SK-N-SH (cell line): ENCODE measurements around the gene TNRC6A. TPM values are rescaled to one million over a fixed set of nuclear protein-coding genes. Genes with fewer than 3 reads are reported as not detected.

Source experiments
- CTCF ChIA-PET: fragments of 300-600, 350-600 bp; formaldehyde crosslinking; extraction: SDS; loops from one replicate; lab custom pipeline; 2021; lab: Yijun Ruan, JAX
- POLR2A ChIA-PET: fragments of 350-600 bp; sonication (Branson Sonifier 250); formaldehyde crosslinking; extraction: SDS; loops from one replicate; lab custom pipeline; 2020; ENCODE audit warnings: antibody characterized with exemption, inconsistent platforms; lab: Yijun Ruan, JAX
- DNase-seq: peaks from one replicate; pipeline ENCODE4 v3.0.0; 2012
- H2AFZ ChIP-seq: fragments of 200-600 bp; sonication (generic); 2 replicates; pipeline ENCODE4 v1.8.1; 2016; ENCODE audit warnings: antibody characterized with exemption, mild to moderate bottlenecking, low read depth
- H3F3A ChIP-seq: fragments of 200-600 bp; sonication (generic); replicated peaks from 2 replicates; pipeline ENCODE3; 2016; ENCODE audit warnings: antibody characterized with exemption, mild to moderate bottlenecking; ENCODE audit not compliant: insufficient read depth
- H3K27ac ChIP-seq, 2 experiments: fragments of 200-500 bp in 1 of 2; fragments of 200-600 bp in 1 of 2; sonication (Bioruptor generic) in 1 of 2; sonication (generic), shearing (Covaris generic) in 1 of 2; 2 replicates each; pipeline versions ENCODE4 v1.5.1 to v1.6.1; 2014 to 2016; ENCODE audit warnings: low read depth in 2 of 2, inconsistent platforms in 1 of 2, low read length in 1 of 2, mild to moderate bottlenecking in 1 of 2, mixed read lengths in 1 of 2
- H3K27me3 ChIP-seq: fragments of 200-600 bp; sonication (generic), shearing (Covaris generic); 2 replicates; pipeline ENCODE4 v1.6.1; 2016; ENCODE audit warnings: mixed run types; ENCODE audit not compliant: insufficient read depth
- H3K36me3 ChIP-seq, 2 experiments: fragments of 200-500 bp in 1 of 2; fragments of 200-600 bp in 1 of 2; sonication (Bioruptor generic) in 1 of 2; sonication (generic) in 1 of 2; replicated peaks in 1 of 2; 2 replicates each; pipeline versions ENCODE3 to v1.5.1; 2014 to 2016; ENCODE audit warnings: low read length in 1 of 2, mild to moderate bottlenecking in 1 of 2; ENCODE audit not compliant: insufficient read depth in 2 of 2, control insufficient read depth in 1 of 2
- H3K4me1 ChIP-seq, 2 experiments: fragments of 200-500 bp in 1 of 2; fragments of 200-600 bp in 1 of 2; sonication (Bioruptor generic) in 1 of 2; sonication (generic), shearing (Covaris generic) in 1 of 2; 2 replicates each; pipeline versions ENCODE4 v1.5.1 to v1.6.1; 2014 to 2016; ENCODE audit warnings: low read depth in 1 of 2, low read length in 1 of 2, mixed run types in 1 of 2; ENCODE audit not compliant: insufficient read depth in 2 of 2, control insufficient read depth in 1 of 2
- H3K4me2 ChIP-seq: fragments of 200-600 bp; sonication (generic), shearing (Covaris generic); 2 replicates; pipeline ENCODE4 v1.6.1; 2017; ENCODE audit warnings: mixed run types
- H3K4me3 ChIP-seq, 2 experiments: fragments of 200-500 bp in 1 of 2; fragments of 200-600 bp in 1 of 2; sonication (Bioruptor generic) in 1 of 2; sonication (generic), shearing (Covaris generic) in 1 of 2; 2 replicates each; pipeline versions ENCODE4 v1.5.1 to v1.8.1; 2014 to 2016; ENCODE audit warnings: low read depth in 2 of 2, inconsistent platforms in 1 of 2, low read length in 1 of 2, mild to moderate bottlenecking in 1 of 2, mixed read lengths in 1 of 2, moderate library complexity in 1 of 2
- H3K79me2 ChIP-seq: fragments of 200-600 bp; sonication (generic); 2 replicates; pipeline ENCODE4 v1.8.1; 2017; ENCODE audit warnings: mild to moderate bottlenecking; ENCODE audit not compliant: insufficient read depth
- H3K9ac ChIP-seq: fragments of 200-600 bp; sonication (generic); 2 replicates; pipeline ENCODE4 v1.6.1; 2017; ENCODE audit warnings: mixed run types
- H3K9me2 ChIP-seq: fragments of 200-600 bp; sonication (generic); 2 replicates; pipeline ENCODE4 v1.6.1; 2017; ENCODE audit warnings: mixed run types
- H3K9me3 ChIP-seq: fragments of 200-600 bp; sonication (generic); 2 replicates; pipeline ENCODE4 v1.6.1; 2017; ENCODE audit warnings: mixed run types, mild to moderate bottlenecking, moderate library complexity
- H4K20me1 ChIP-seq: fragments of 200-600 bp; sonication (generic); 2 replicates; pipeline ENCODE4 v1.6.1; 2017; ENCODE audit warnings: mild to moderate bottlenecking, mixed run types; ENCODE audit not compliant: insufficient read depth
- CTCF ChIP-seq: fragments of 200-600 bp; sonication (generic); IDR thresholded peaks from 2 replicates; pipeline ENCODE4 v1.6.1; 2017; ENCODE audit warnings: antibody characterized with exemption, mild to moderate bottlenecking, moderate library complexity
- FOSL2 ChIP-seq: IDR thresholded peaks from 2 replicates; pipeline ENCODE4 v1.4.0; 2012; ENCODE audit warnings: low read depth, mild to moderate bottlenecking, moderate library complexity, borderline replicate concordance
- FOXJ3 ChIP-seq: sonication (generic); formaldehyde crosslinking; IDR thresholded peaks from 2 replicates; pipeline ENCODE4 v1.5.1; 2020; ENCODE audit warnings: mild to moderate bottlenecking, missing genetic modification reagents
- FOXM1 ChIP-seq: IDR thresholded peaks from 2 replicates; pipeline ENCODE4 v1.4.0; 2012; ENCODE audit warnings: low read depth, mild to moderate bottlenecking
- GATA2 ChIP-seq: sonication (generic); formaldehyde crosslinking; IDR thresholded peaks from 2 replicates; pipeline ENCODE4 v1.5.0; 2020; ENCODE audit warnings: mild to moderate bottlenecking, missing genetic modification reagents
- JUND ChIP-seq: IDR thresholded peaks from 2 replicates; pipeline ENCODE4 v1.4.0; 2012
- MAX ChIP-seq: IDR thresholded peaks from 2 replicates; pipeline ENCODE4 v1.4.0; 2012; ENCODE audit warnings: low read depth
- MEF2A ChIP-seq: IDR thresholded peaks from 2 replicates; pipeline ENCODE4 v1.4.0; 2012; ENCODE audit warnings: low read depth, borderline replicate concordance
- MXI1 ChIP-seq: IDR thresholded peaks from 2 replicates; pipeline ENCODE4 v1.6.1; 2012; ENCODE audit warnings: mild to moderate bottlenecking, low read depth, low read length, improper control_type of control experiment
- NFIC ChIP-seq: IDR thresholded peaks from 2 replicates; pipeline ENCODE4 v1.4.0; 2012; ENCODE audit warnings: borderline replicate concordance
- POLR2AphosphoS5 ChIP-seq: IDR thresholded peaks from 2 replicates; pipeline ENCODE4 v1.6.1; 2012; ENCODE audit warnings: low read depth, low read length
- RCOR1 ChIP-seq: fragments of 150-350 bp; IDR thresholded peaks from 2 replicates; pipeline ENCODE4 v1.6.1; 2017; ENCODE audit warnings: antibody characterized with exemption, low read length
- REST ChIP-seq: IDR thresholded peaks from 2 replicates; pipeline ENCODE4 v1.6.1; 2012; ENCODE audit warnings: mild to moderate bottlenecking, low read depth, low read length, moderate library complexity
- RFX5 ChIP-seq: IDR thresholded peaks from 2 replicates; pipeline ENCODE4 v1.6.1; 2012; ENCODE audit warnings: mild to moderate bottlenecking, improper control_type of control experiment, low read length
- SMC3 ChIP-seq: IDR thresholded peaks from 2 replicates; pipeline ENCODE4 v1.6.1; 2012; ENCODE audit warnings: low read depth, low read length, improper control_type of control experiment
- TAF1 ChIP-seq: IDR thresholded peaks from 2 replicates; pipeline ENCODE4 v1.6.1; 2012; ENCODE audit warnings: low read depth, mild to moderate bottlenecking, low read length, moderate library complexity, borderline replicate concordance
- TCF12 ChIP-seq: IDR thresholded peaks from 2 replicates; pipeline ENCODE4 v1.4.0; 2012
- TEAD4 ChIP-seq: IDR thresholded peaks from 2 replicates; pipeline ENCODE4 v1.4.0; 2012; ENCODE audit warnings: mild to moderate bottlenecking, borderline replicate concordance; ENCODE audit not compliant: insufficient read depth
- YY1 ChIP-seq: IDR thresholded peaks from 2 replicates; pipeline ENCODE4 v1.4.0; 2012; ENCODE audit warnings: low read depth, mild to moderate bottlenecking
- ZBTB33 ChIP-seq: IDR thresholded peaks from 2 replicates; pipeline ENCODE4 v1.4.0; 2012; ENCODE audit warnings: low read depth, borderline replicate concordance
- WGBS: methylation state at CpG from one replicate; pipeline ENCODE4 v1.1.6; 2017; ENCODE audit warnings: low lambda C conversion rate; 5-methylcytosine and 5-hydroxymethylcytosine counted together
- polyA plus RNA-seq, 3 experiments: library from polyadenylated mRNA; depleted of rRNA; stranded (reverse); fragments of >200 nt; gene quantifications; 2 replicates each; pipeline ENCODE4 v1.2.3, GENCODE V29; 2012
- TF ChIP-seq, protein P1 (sequence below): IDR thresholded peaks from 2 replicates; pipeline ENCODE4; 2012

The TNRC6A gene
- polyA plus RNA-seq, 1 of the 3 experiments (the other 2 are of a cell fraction): 32.5 TPM

DNA sequence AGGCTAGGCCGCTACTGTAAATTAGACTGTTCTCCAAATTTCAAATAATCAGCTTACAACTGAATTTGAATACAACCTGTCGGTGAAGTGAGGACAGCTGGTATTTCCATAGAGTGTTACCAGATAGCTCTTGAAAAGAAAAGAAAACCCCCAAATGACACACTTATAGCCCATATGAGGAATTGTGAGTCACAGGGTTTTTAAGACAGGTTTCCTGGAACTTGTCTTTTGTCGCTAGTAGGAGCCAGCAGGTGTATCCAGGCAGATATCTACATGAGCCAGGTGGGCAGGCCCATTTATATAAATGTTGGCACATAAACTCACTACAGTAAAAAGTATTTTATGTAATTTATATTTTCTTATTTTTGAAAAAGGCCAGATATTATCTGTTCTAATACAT, 24.0 kb downstream of the TNRC6A start:
- ChIA-PET CTCF (interaction anchor here (0.7 to 1.0 kb wide), 2 partner anchors 12 to 25 kb away, joined by 3 to 4 read pairs; no protein-coding TSS in a partner anchor), POLR2A (no interaction called here)
- H3K27ac ChIP-seq: no peak overlapping the region; a peak in 1 of 4 replicates
- H3K4me1 ChIP-seq: peaks cover 6 to 11% of the 10 kb centered on the region in 2 experiments; a peak in 3 of 4 replicates
- TF ChIP-seq FOSL2 (no peak), NFIC (no peak), TEAD4 (no peak), JUND (no peak), TCF12 (no peak)
- H3K79me2 ChIP-seq: peaks cover 100% of the 10 kb centered on the region
- no peak overlapping the region for H3K4me2 ChIP-seq
- no peaks in the 10 kb centered on the region for H3K9me2 ChIP-seq
- H3K4me3 ChIP-seq: no peak overlapping the region
- no peak for DNase-seq
- no peaks in the 10 kb centered on the region for H3K9me3 ChIP-seq
- peaks cover 94% of the 10 kb centered on the region for H4K20me1 ChIP-seq
- no peak overlapping the region for H3K9ac ChIP-seq
- peaks cover 5% of the 10 kb centered on the region for H3F3A ChIP-seq
- H2AFZ ChIP-seq: no peak overlapping the region
- peaks cover 20 to 26% of the 10 kb centered on the region in 2 experiments for H3K36me3 ChIP-seq
- 96% methylated on average over 3 of the region's 3 CpGs for WGBS
- no peaks in the 10 kb centered on the region for H3K27me3 ChIP-seq

GRCh38 chr16:24754543-24754942, 25.1 kb downstream of the TNRC6A start:
- ChIA-PET POLR2A (no interaction called here), CTCF (interaction anchor here (1.2 to 1.4 kb wide), 2 partner anchors 21 to 97 kb away, joined by 3 read pairs; no protein-coding TSS in a partner anchor)
- Histone ChIP-seq H3K4me1 (peaks cover 6 to 9% of the 10 kb centered on the region in 2 experiments; a peak in 3 of 4 replicates), H3K9me3 (no peaks in the 10 kb centered on the region), H3F3A (peaks cover 4% of the 10 kb centered on the region), H3K79me2 (peaks cover 100% of the 10 kb centered on the region), H4K20me1 (peaks cover 94% of the 10 kb centered on the region), H3K27ac (no peak overlapping the region), H2AFZ (no peak overlapping the region), H3K27me3 (no peaks in the 10 kb centered on the region), H3K9me2 (no peaks in the 10 kb centered on the region), H3K9ac (no peak overlapping the region), H3K4me2 (no peak overlapping the region), H3K4me3 (no peak overlapping the region), H3K36me3 (peaks cover 29 to 35% of the 10 kb centered on the region in 2 experiments)
- DNase-seq: no peak
- WGBS: 97% methylated on average over 2 of the region's 2 CpGs
- TF ChIP-seq TAF1 (no peak), FOXJ3 (no peak), FOXM1 (no peak), REST (no peak), CTCF (no peak), MAX (no peak), SMC3 (no peak), RFX5 (no peak), GATA2 (CRISPR knock-in tag) (no peak), MEF2A (no peak), FOSL2 (no peak), TEAD4 (no peak), POLR2AphosphoS5 (no peak), MXI1 (no peak), RCOR1 (no peak), JUND (no peak), YY1 (no peak), ZBTB33 (no peak)
- TF ChIP-seq, protein P1, sequence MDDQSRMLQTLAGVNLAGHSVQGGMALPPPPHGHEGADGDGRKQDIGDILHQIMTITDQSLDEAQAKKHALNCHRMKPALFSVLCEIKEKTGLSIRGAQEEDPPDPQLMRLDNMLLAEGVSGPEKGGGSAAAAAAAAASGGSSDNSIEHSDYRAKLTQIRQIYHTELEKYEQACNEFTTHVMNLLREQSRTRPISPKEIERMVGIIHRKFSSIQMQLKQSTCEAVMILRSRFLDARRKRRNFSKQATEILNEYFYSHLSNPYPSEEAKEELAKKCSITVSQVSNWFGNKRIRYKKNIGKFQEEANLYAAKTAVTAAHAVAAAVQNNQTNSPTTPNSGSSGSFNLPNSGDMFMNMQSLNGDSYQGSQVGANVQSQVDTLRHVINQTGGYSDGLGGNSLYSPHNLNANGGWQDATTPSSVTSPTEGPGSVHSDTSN: no peak
